Nephron (organoid): ENCODE measurements around the gene LTBP4.

Experiments used
- H3K27ac Mint-ChIP-seq, 3 experiments: 2 replicates each; pipeline ENCODE4 v1.8.0; 2020; ENCODE audit warnings: mixed read lengths in 3 of 3, mild to moderate bottlenecking in 2 of 3, moderate library complexity in 1 of 3
- H3K27me3 Mint-ChIP-seq: 2 replicates; pipeline ENCODE4 v1.8.0; 2021; ENCODE audit warnings: low read depth, mild to moderate bottlenecking, moderate library complexity, mixed read lengths
- H3K36me3 Mint-ChIP-seq: 2 replicates; pipeline ENCODE4 v1.8.0; 2020; ENCODE audit warnings: low read depth, mixed read lengths
- H3K4me1 Mint-ChIP-seq: 2 replicates; pipeline ENCODE4 v1.8.0; 2020; ENCODE audit warnings: mixed read lengths
- H3K4me3 Mint-ChIP-seq, 3 experiments: 2 replicates each; pipeline ENCODE4 v1.8.0; 2020; ENCODE audit warnings: mild to moderate bottlenecking in 3 of 3, mixed read lengths in 3 of 3, moderate library complexity in 2 of 3
- H3K9me3 Mint-ChIP-seq: 2 replicates; pipeline ENCODE4 v1.8.0; 2020; ENCODE audit warnings: mixed read lengths
- CTCF ChIP-seq, 3 experiments: fragments of 200-600 bp; sonication (generic); IDR thresholded peaks; one replicate each; pipeline ENCODE4 v1.5.0; 2021; ENCODE audit warnings: antibody characterized with exemption in 3 of 3; ENCODE audit not compliant: unreplicated experiment in 3 of 3

The LTBP4 gene

GRCh38 chr19:40585982-40586422 lies 15.2 kb upstream of the LTBP4 start:
- no peaks in the 10 kb centered on the region for H3K4me1 Mint-ChIP-seq
- peaks cover 4% of the 10 kb centered on the region for H3K27me3 Mint-ChIP-seq
- H3K9me3 Mint-ChIP-seq = no peaks in the 10 kb centered on the region
- H3K27ac Mint-ChIP-seq = no peak overlapping the region
- H3K36me3 Mint-ChIP-seq = peaks cover 48% of the 10 kb centered on the region
- no peak overlapping the region for H3K4me3 Mint-ChIP-seq
- no peak for TF ChIP-seq CTCF (IDR thresholded peaks at IDR 0.05; ENCODE audit: unreplicated experiment in 3 of 3)

- TF ChIP-seq CTCF (IDR thresholded peaks at IDR 0.05; ENCODE audit: unreplicated experiment in 3 of 3) = no peak
- Mint-ChIP-seq H3K27me3 (peaks cover 4% of the 10 kb centered on the region), H3K27ac (no peak overlapping the region), H3K4me3 (no peak overlapping the region), H3K4me1 (no peaks in the 10 kb centered on the region), H3K36me3 (peaks cover 46% of the 10 kb centered on the region), H3K9me3 (no peaks in the 10 kb centered on the region)
These were observed 14.6 kb upstream of the LTBP4 start for GRCh38 chr19:40586611-40587010.

GRCh38 chr19:40588110-40588854 lies 12.9 kb upstream of the LTBP4 start:
- peaks cover 4% of the 10 kb centered on the region for H3K27me3 Mint-ChIP-seq
- H3K4me1 Mint-ChIP-seq = no peaks in the 10 kb centered on the region
- peaks cover 43% of the 10 kb centered on the region for H3K36me3 Mint-ChIP-seq
- H3K27ac Mint-ChIP-seq = no peak overlapping the region
- no peak for TF ChIP-seq CTCF (IDR thresholded peaks at IDR 0.05; ENCODE audit: unreplicated experiment in 3 of 3)
- H3K9me3 Mint-ChIP-seq = no peaks in the 10 kb centered on the region
- H3K4me3 Mint-ChIP-seq = no peak overlapping the region

- no peaks in the 10 kb centered on the region for H3K4me1 Mint-ChIP-seq
- H3K36me3 Mint-ChIP-seq = peaks cover 40% of the 10 kb centered on the region
- H3K9me3 Mint-ChIP-seq = no peaks in the 10 kb centered on the region
- TF ChIP-seq CTCF (IDR thresholded peaks at IDR 0.05; ENCODE audit: unreplicated experiment in 3 of 3) = no peak
- no peak overlapping the region for H3K27ac Mint-ChIP-seq
- H3K27me3 Mint-ChIP-seq = peaks cover 4% of the 10 kb centered on the region
- no peak overlapping the region for H3K4me3 Mint-ChIP-seq
These were observed 12.1 kb upstream of the LTBP4 start for GRCh38 chr19:40588926-40589569.

GRCh38 chr19:40589591-40590429 lies 11.4 kb upstream of the LTBP4 start:
- Mint-ChIP-seq H3K4me1 (no peaks in the 10 kb centered on the region), H3K27me3 (peaks cover 7% of the 10 kb centered on the region), H3K36me3 (peaks cover 33% of the 10 kb centered on the region), H3K9me3 (no peaks in the 10 kb centered on the region), H3K4me3 (no peak overlapping the region), H3K27ac (no peak overlapping the region)
- TF ChIP-seq CTCF (IDR thresholded peaks at IDR 0.05; ENCODE audit: unreplicated experiment in 3 of 3) = no peak
